KOPT-K1 (cell line): ENCODE results near the gene CTNNBL1.

Source experiments
- H3K27ac ChIP-seq: fragments of 200-600 bp; sonication (generic); 2 replicates; pipeline ENCODE4 v1.5.1; 2016; ENCODE audit warnings: antibody characterized with exemption, mild to moderate bottlenecking, low read depth, low read length; ENCODE audit not compliant: poor library complexity, severe bottlenecking
- H3K36me3 ChIP-seq: fragments of 200-600 bp; sonication (generic); 2 replicates; pipeline ENCODE4 v1.5.1; 2017; ENCODE audit warnings: antibody characterized with exemption, mild to moderate bottlenecking, low read length, moderate library complexity; ENCODE audit not compliant: insufficient read depth
- H3K9me3 ChIP-seq: fragments of 200-600 bp; sonication (generic); 2 replicates; pipeline ENCODE4 v1.5.1; 2017; ENCODE audit warnings: antibody characterized with exemption, low read length, mild to moderate bottlenecking; ENCODE audit not compliant: insufficient read depth, poor library complexity, severe bottlenecking

The CTNNBL1 gene

DNA sequence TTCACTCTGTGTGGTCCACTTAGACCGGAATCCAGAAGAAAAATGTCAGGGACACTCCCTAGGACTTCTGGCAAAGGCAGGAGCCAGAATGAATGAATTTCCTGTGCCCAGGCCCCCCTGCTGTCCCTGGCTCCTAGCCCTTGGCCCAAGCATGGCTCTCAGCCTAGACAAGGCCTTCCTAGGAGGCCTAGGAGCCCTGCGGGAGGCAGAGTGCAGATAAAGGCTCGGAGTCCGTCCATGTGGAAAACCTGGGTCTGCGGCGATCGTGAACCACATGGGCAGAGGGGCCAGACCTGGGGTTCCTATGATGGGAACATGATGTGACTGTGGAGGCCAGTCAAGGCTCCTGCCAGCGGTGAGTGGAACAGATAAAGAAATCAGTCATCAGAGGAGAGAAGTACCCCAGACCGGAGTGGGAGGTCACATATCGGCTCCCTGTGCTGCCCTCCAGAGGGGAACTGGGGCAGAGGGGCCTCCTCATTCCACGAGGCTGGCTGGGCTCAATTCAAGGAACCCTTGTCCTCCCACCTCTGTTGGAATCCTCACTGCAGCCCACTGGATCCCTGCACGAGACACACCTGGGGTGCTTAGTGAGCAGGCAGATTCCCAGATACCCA, 203.2 kb downstream of the CTNNBL1 start:
- no peaks in the 10 kb centered on the region for H3K9me3 ChIP-seq
- H3K27ac ChIP-seq = no peak overlapping the region
- no peaks in the 10 kb centered on the region for H3K36me3 ChIP-seq

DNA sequence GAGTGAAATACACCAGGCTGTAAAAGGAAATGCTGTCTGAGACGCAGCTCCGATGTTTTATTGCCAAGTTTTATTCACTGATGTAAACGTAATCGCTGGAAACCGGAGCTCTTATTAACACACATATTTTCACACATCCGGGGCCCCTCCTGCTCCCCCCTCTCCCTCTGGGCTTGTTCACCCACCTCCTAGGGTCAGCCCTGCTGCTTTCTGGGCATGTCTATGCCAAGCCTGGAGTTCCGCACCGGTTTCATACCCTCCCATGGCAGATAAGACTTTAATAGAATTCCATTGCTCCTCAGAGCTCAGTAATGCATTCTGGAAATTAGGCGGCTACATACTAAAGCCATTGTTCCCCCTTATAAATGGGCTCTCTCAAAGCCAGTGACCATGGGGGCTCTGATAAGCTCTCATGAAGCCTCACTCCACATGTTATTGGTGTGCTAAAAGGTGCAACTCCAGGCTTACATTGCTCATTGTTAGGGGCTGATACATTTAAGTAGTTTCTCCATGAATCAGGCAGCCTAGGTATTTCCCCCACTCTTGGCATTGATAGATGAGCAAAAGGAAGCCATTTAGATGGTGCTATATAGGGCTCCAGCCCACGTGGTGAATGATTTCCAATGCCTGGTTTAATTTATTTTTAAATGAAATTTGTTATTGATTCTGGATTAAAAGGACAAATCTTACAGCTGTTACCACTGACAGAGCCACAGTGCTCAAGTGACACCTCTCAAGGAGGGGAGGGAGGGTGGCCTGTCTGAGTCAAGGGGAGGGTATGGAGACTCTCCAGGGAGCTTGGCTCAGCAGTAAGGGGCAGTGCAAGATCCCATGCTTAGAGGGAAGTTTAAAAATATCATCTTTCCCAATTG, 204.6 kb downstream of the CTNNBL1 start:
- no peak overlapping the region for H3K27ac ChIP-seq
- H3K9me3 ChIP-seq = no peaks in the 10 kb centered on the region
- H3K36me3 ChIP-seq = no peaks in the 10 kb centered on the region

DNA sequence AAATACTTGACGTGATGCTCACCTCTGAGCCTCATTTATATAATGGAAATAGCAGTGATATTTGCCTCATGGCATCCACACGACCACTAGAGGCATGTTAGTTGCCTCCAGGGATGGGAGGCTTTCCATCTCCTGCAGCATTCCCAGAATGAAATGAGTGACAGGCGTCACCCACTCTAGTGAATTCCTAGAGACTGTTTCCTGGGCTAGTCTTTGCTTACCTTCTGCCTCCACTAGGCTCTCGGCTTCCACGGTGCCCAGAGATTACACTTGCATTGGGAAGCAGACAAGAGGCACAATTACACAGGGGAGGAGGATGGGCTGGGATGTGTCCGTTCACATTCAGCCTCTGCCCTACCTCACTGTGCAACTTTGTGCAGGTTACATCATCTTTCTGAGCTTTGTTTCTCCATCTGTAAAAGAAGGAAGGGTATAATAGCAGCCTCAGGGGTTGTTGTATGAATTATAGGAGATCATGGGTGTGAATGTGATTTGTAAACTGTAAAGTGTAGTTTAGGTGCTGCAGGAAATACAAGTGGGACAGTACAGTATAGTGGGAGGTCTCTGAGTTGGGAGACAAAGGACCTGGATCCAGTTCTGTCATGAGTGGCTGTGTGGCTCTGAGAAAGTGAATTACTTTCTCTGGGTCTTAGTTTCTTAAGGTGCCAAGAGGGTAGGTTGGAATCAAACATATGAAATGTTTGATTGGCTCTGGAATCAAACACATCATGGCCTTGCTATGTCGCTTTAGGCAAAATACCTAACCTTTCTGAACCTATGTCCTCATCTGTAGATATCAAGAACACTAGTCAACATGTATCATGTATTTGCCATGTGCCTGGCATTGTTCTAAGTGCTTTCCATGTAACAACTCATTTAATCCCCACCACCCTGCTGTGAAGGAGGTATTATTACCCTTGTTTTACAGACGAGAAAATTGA, 205.5 kb downstream of the CTNNBL1 start:
- no peak overlapping the region for H3K27ac ChIP-seq
- H3K36me3 ChIP-seq = no peaks in the 10 kb centered on the region
- no peaks in the 10 kb centered on the region for H3K9me3 ChIP-seq

DNA sequence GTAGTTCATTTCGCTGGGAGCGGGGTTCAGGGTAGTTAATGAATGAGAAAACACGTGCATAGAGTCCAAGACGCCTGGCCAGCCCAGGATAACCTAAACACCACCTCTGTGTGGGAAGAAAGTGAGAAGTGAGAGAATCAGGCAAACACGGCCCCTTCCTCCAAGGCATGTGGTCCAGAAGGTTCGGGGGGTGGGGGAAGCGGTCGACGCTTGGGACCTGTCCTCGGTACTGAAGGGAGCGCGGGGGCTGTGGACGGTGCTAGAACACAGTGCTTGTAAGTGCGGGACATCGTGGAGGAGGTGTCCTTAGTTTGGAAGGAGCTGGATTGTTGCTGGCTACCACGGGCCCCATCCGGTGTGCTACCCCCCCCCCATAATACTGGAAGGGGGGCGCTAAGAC, 207.4 kb downstream of the CTNNBL1 start:
- H3K27ac ChIP-seq = no peak overlapping the region
- H3K36me3 ChIP-seq = no peaks in the 10 kb centered on the region
- no peaks in the 10 kb centered on the region for H3K9me3 ChIP-seq

DNA sequence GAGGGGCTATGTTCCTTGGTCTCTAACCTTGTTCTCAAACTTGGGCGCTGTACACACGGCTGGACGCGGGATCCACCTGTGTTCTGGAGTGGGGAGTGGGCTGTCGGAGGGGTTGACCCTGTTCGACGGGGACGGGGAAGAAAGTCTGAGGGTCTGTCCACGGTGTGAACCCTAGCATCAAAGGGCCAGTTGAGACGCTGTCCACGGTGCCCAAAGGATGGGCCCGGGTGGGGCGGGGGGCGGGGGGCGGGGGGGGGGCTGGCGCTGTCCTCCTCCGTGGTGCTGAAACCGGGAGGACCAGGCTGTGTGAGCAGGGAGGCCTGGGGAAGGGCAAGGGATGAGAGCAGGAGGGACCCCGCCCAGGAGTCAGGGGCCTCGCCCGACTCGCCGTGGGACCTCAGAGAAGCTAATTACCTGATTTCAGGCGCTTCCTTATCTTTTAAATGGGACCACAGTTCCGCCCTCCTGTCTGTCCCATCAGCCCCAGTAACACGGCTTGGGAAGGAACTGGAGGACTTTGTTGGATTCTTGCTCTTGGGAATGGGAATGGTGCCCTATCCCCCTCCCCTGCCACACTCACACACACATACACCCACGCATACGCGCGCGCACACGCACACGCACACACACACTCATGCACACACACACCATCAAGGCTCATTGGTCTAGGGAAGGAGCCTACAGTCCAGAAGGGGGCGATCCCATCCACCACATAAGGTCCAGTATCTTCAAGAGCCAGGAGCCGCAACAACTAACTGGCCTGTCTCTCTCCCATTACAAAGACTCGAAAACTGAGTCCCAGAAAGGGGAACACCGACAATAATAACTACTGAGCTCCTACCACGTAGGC, 208.0 kb downstream of the CTNNBL1 start:
- no peaks in the 10 kb centered on the region for H3K9me3 ChIP-seq
- no peaks in the 10 kb centered on the region for H3K36me3 ChIP-seq
- H3K27ac ChIP-seq = no peak overlapping the region

DNA sequence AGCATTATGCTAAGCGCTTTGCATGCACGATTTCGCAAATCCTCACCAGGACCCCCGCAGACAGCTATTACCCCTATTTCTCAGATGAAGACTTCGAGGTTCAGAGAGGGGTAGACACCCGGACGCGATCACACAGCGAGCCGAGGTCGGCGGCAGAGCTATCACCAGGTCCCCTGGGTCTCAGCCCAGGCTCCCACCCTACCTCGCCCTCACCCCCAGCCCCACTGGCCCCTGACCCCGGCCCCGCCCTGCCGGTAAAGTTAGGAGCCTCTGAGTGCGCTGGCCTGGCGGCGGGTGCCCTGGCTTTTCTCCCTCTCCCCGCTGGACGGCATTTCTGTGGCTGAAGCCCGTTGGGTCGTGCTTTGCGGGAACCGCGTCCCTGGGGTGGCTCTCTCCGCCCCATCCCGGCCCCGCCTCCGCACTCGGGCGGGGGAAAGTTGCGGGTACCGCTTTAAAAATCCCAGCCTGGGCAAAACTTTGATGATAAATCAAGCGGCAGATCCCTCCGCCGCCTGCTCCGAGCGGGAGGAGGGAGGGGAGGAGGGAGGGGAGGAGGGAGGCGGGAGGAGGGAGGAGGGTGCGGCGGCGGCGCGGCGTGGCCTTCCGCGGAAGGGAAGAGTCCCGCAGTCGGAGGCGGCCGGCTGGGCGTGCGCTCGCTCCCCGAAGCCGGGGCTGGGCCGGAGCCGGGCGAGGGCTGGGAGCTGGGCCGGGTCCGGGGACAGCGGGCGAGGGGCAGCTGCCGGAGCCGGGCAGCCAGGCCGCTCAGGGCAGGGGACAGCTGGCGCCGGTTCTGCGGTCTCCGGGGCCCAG, 208.9 kb downstream of the CTNNBL1 start, which contains the start of gene VSTM2L:
Gene VSTM2L, plus strand, starts transcription at position 624 of the 810 bp plus-strand sequence. CDS start 224 bp downstream, outside the sequence.
- H3K27ac ChIP-seq = no peak within 1 kb of the TSS
- no peaks in the 10 kb centered on the region for H3K9me3 ChIP-seq
- H3K36me3 ChIP-seq = no peaks in the 10 kb centered on the region

DNA sequence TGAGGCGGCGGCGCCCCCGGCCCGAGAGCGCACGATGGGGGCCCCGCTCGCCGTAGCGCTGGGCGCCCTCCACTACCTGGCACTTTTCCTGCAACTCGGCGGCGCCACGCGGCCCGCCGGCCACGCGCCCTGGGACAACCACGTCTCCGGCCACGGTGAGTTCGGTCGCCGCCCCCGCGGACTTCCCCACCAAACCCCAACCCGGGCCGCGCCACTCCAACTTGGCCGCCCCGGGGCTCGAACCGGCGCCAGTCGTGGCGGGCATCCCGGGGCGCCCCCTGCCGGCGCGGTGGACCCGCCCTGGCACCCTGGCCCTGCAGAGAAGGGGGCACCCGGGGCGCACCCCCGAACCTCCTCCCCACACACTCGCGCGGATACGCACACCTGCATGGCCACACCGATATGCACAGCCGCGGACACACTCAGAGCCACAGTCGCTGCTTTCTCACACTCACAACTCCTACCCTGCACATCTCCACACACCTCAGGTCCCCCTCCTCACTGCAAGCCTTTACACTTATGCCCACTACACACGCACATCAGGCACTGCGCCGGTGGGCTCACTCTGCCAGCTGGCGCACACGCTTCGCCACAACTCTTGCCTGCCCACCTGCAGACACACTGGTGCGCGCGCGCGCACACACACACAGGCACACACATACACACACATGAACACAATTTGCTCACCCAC, 209.6 kb downstream of the CTNNBL1 start:
- no peaks in the 10 kb centered on the region for H3K36me3 ChIP-seq
- no peak overlapping the region for H3K27ac ChIP-seq
- no peaks in the 10 kb centered on the region for H3K9me3 ChIP-seq

DNA sequence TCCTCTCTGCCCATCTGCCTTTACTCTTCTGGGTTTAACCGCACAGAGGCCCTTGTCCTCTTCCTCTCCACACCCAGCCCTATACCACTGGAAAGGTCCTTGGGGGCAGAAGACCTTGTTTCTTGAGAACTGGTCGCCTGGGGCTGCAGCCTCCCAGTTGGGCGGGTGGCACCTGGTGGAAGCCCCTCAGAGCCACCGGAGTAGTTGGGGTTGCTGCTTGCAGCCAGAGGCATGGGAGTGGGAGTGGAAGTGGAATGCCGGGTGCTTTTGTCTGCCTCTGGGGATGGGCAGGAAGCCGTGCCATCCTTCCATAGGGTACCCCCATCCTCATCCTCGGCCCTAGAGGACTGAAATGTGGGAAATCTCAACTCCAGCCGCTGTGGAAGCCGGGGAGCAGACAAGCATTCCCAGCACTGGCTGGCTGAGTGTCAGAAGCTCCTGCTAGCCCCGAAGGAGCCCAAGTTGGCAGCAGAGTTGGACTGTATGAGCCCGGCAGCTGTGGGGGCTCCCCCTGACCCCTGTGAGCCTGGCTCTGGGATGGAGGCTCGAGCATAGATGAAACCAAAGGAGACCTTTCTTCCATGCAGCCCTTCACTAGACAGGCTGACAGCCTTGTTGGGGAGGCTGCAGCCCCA, 210.3 kb downstream of the CTNNBL1 start:
- Histone ChIP-seq H3K27ac (no peak overlapping the region), H3K9me3 (no peaks in the 10 kb centered on the region), H3K36me3 (no peaks in the 10 kb centered on the region)

DNA sequence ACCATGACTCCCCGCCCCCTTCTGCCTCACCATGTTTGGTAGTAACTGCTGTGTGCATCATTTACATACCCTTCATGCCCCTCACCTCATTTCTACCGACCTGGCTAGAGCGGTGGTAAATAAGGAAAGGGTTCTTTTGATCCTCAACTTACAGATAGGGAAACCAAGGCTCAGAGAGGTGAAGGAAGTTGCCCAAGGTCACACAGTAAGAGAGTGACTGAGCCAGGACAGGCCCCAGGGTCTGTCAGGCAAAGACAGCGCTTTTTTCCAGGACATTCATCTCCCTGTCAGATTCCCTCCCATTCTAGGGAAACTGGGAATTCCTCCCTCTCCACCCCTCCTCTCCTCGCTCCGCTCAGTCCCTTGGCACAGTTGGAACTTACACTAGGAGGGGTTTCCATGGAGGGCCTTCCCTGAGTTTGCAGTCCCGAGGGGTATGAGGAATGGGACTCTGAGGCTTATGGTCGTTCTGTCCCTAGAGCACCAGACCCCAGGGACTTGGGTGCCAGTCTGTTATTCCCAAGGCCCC, 211.1 kb downstream of the CTNNBL1 start:
- no peak overlapping the region for H3K27ac ChIP-seq
- H3K36me3 ChIP-seq = no peaks in the 10 kb centered on the region
- no peaks in the 10 kb centered on the region for H3K9me3 ChIP-seq

DNA sequence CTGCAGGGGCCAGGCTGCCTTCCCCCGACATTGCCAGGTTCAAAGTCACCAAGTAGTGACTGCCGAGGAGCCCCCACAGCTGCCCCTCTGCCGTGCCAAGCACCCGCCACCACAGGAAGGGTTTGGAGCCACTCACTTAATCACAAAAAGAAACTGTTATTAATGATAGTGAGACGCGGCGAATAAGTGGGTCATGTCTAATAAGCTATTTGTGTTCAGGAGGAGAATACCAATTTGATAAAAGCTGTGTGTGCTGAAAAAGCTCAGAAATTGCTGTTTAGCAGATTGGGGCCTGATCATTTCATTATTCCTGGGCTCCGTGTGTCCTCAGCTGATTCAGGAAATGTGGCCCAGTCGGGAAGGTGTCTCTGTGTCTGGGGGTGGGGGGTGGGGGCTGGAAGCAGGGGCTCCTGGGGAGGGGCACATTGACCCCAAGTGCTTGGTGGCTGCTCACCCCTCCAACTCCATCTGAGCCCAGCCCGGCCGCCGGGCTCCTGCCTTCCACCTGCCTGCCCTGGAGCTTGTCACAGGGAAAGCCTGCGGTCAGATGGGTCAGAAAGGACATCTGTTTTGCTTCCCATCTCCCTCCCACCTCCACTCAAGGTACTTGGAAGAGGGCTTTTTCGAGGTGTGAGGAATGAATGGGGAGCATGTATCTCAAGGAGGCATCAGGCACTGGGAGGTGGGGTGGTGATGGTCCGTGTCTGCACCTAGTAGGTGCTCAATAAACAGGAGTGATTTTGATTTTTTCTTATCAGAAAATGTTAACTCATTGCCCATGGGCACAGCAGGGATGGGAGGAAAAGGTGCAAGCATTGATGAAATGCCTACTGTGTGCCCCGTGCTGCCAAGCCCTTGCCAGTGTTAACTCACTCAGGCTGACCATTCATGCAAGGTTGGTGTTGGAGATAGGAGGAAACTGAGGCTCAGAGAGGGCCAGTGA, 212.1 kb downstream of the CTNNBL1 start:
- H3K9me3 ChIP-seq = no peaks in the 10 kb centered on the region
- H3K27ac ChIP-seq = no peak overlapping the region
- no peaks in the 10 kb centered on the region for H3K36me3 ChIP-seq

DNA sequence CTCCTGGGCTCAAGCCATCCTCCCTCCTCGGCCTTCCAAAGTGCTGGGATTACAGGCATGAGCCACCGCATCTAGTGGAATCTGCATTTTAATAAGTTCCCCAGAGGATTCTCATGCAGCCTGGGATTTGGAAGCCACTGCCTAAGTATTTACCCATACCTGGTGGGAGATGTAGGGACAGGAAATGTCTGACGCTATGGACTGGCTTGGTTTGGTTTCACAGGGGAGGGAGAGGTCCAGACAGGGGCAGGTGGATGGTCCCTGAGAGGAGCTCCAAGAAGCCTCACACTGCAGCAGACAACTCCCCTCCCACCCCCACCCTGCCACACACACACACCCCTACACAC, 213.5 kb downstream of the CTNNBL1 start:
- Histone ChIP-seq H3K27ac (no peak overlapping the region), H3K9me3 (no peaks in the 10 kb centered on the region), H3K36me3 (no peaks in the 10 kb centered on the region)
